ENCODE results near the gene ONECUT1.

ONECUT1 gene

DNA sequence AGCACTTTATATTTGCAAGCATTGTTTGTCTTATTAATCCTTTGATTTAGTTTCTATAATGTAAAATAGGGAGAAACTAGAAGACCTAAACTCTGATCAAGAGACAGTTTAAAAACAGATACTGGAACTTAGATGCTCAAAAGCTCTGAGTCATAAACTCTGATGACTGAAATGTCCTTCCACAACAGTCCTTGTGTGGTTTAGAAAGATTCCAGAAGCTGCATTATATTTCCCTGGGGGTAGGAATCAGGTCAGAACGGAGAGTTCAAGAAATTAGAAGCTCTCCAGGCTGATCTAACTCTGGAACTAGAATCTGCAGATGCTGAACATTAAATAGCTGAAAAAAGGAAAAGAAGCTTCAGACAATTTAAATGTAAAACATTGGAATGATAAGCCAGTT is 18.3 kb upstream of the ONECUT1 start:
- DNase-seq (ENCODE audit: low read depth) = no peak
- H3K4me3 ChIP-seq (ENCODE audit: low read depth, low read length) = no peak overlapping the region
- TF ChIP-seq, protein P1, sequence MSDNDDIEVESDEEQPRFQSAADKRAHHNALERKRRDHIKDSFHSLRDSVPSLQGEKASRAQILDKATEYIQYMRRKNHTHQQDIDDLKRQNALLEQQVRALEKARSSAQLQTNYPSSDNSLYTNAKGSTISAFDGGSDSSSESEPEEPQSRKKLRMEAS (IDR thresholded peaks at IDR 0.05; ENCODE audit: low read depth, low read length) = no peak
- no peak for TF ChIP-seq POLR2A (IDR thresholded peaks at IDR 0.05; ENCODE audit: extremely low read depth, insufficient read length)
- no peak for TF ChIP-seq MYC (IDR thresholded peaks at IDR 0.05; ENCODE audit: low read depth, low read length)
- TF ChIP-seq, protein P2, sequence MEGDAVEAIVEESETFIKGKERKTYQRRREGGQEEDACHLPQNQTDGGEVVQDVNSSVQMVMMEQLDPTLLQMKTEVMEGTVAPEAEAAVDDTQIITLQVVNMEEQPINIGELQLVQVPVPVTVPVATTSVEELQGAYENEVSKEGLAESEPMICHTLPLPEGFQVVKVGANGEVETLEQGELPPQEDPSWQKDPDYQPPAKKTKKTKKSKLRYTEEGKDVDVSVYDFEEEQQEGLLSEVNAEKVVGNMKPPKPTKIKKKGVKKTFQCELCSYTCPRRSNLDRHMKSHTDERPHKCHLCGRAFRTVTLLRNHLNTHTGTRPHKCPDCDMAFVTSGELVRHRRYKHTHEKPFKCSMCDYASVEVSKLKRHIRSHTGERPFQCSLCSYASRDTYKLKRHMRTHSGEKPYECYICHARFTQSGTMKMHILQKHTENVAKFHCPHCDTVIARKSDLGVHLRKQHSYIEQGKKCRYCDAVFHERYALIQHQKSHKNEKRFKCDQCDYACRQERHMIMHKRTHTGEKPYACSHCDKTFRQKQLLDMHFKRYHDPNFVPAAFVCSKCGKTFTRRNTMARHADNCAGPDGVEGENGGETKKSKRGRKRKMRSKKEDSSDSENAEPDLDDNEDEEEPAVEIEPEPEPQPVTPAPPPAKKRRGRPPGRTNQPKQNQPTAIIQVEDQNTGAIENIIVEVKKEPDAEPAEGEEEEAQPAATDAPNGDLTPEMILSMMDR (IDR thresholded peaks at IDR 0.05; ENCODE audit: low read depth, low read length) = no peak

DNA sequence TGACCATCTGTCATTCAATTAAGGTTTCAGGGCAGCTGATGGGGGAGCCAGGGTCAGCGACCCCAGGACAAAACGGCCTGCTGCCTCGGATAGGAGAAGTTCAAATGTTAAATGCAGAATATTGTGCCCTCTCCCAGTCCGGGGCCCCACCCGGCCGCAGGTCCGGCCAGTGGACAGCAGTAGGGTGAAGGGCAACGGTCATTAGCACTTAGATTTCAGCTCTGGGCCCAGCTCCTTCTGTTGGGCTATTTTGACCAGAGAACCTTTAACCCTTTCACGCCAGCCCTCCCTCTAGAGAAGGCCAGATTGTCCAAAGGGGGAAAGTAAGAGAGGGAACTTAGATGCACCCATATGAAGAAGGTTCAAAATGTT is 16.1 kb upstream of the ONECUT1 start:
- TF ChIP-seq MYC (IDR thresholded peaks at IDR 0.05; ENCODE audit: low read depth, low read length) = no peak
- TF ChIP-seq, protein P2 (IDR thresholded peaks at IDR 0.05; ENCODE audit: low read depth, low read length) = no peak
- TF ChIP-seq, protein P1 (IDR thresholded peaks at IDR 0.05; ENCODE audit: low read depth, low read length) = no peak
- TF ChIP-seq POLR2A (IDR thresholded peaks at IDR 0.05; ENCODE audit: extremely low read depth, insufficient read length) = no peak
- no peak for DNase-seq (ENCODE audit: low read depth)
- H3K4me3 ChIP-seq (ENCODE audit: low read depth, low read length) = no peak overlapping the region

DNA sequence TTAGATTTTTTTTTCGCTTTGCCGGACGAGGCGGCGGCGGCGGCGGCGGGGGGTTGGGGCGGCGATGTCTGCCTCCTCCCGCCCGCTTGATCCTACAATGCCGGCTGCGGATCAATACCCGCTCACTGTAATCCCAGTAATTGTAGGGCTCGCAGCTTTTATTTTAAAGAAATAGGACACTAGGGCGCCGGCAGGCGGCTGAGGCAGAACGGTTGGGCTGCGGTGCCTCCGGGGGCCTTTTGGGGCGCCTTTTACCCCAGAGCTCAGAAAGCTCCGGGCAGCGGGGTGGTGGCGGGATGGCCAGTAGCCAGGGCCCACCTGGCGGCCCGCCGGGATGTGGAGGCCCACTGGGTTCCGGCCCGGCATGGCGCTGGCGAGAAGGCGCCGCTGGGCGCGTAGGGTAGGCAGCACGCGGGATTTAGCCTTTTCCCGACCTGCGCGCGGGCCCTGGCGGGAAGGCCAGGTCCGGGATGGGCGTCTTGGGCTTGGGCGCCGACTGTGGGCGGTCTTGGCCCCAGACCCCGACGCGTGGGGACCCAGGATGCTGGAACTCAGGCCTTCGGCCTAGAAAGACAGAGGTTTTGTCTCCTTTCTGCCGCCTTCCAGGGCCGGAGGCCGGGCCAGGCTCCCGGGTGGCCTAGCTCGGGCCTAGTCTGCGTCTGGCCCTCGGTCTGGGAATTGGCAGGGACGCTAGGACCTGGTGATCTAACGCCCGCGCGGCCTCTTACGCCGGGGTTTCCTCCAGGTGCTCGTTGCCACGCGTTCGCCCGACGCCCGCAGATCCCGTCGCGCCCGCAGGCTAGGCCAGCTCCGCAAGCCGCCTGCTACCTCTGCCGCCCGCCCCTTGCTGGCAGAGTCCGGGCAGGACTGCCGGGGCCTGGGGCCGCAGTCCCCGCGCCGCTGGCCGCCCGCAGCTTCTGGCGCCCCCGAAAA is 15.5 kb upstream of the ONECUT1 start:
- no peak for TF ChIP-seq MYC (IDR thresholded peaks at IDR 0.05; ENCODE audit: low read depth, low read length)
- no peak for TF ChIP-seq POLR2A (IDR thresholded peaks at IDR 0.05; ENCODE audit: extremely low read depth, insufficient read length)
- TF ChIP-seq, protein P1 (IDR thresholded peaks at IDR 0.05; ENCODE audit: low read depth, low read length) = no peak
- TF ChIP-seq, protein P2 (IDR thresholded peaks at IDR 0.05; ENCODE audit: low read depth, low read length) = no peak
- no peak for DNase-seq (ENCODE audit: low read depth)
- no peak overlapping the region for H3K4me3 ChIP-seq (ENCODE audit: low read depth, low read length)

DNA sequence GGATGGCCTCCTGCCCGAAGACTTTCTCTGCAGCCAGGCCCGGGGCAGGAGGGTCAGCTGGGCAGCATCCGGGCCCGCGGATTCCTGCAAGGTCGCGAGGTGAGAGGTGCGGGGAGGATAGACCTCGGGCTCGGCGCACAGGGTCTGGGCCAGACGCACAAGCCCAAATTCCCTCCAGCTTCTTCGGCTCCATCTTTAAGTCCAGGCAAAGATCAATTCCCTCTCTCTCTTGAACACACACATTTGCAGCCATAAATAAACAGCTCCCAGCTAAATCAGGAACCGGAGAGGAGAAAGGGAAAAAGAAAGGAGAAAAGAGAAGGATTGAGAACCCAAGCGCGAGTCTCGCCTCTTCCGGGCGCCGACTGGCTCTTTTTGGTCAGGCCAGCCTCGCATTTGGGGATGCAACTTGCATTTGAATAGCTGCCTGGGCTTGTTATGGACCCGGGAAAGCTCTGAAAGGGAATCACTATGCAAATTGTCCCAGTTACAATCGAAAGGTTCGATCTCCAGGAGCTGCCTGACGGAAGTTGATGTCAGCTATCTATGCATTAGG is 14.5 kb upstream of the ONECUT1 start:
- TF ChIP-seq, protein P2 (IDR thresholded peaks at IDR 0.05; ENCODE audit: low read depth, low read length) = no peak
- TF ChIP-seq MYC (IDR thresholded peaks at IDR 0.05; ENCODE audit: low read depth, low read length) (no peak), POLR2A (IDR thresholded peaks at IDR 0.05; ENCODE audit: extremely low read depth, insufficient read length) (no peak)
- TF ChIP-seq, protein P1 (IDR thresholded peaks at IDR 0.05; ENCODE audit: low read depth, low read length) = no peak
- H3K4me3 ChIP-seq (ENCODE audit: low read depth, low read length) = no peak overlapping the region
- no peak for DNase-seq (ENCODE audit: low read depth)

DNA sequence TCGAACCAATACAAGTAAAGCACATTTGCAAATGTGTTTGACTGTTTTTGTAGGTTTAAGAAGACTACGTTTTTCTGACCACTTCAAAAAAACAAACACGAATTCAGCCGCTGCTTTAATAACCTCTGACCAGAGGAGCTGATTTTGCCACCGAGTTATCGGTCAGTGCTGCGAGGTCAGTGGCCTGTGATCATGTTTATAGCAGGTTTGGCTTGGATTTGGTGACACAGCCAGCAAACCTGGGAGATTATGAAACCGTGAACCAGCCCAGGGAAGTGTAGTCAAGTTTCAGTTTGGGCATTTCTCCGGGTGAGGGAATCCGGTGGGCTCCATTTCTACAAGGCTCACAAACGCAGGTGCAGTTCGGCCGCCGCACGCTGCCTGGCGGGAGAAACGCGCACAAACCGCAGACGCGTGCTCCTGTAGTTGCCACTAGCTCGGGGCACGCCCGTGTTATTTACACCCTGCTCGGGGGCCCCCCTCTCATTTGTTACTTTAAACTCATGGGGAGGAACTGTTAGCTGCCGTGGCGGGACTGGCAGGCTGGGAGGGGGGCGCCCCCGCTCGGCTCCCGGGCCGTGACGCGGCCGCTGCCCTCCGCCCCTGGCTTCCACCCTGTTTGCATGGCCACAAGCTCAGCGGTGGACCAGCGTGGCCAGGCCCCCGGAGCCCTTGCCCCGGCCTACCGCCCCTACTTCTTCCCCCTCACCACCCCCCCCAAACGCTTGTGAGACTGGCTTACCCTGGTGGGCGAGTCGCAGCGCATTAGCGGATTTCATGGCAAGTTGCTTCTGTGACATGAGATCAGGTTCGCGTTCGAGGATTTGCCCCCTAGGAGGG is 13.6 kb upstream of the ONECUT1 start:
- DNase-seq (ENCODE audit: low read depth) = no peak
- H3K4me3 ChIP-seq (ENCODE audit: low read depth, low read length) = no peak overlapping the region
- TF ChIP-seq, protein P1 (IDR thresholded peaks at IDR 0.05; ENCODE audit: low read depth, low read length) = no peak
- TF ChIP-seq, protein P2 (IDR thresholded peaks at IDR 0.05; ENCODE audit: low read depth, low read length) = no peak
- TF ChIP-seq POLR2A (IDR thresholded peaks at IDR 0.05; ENCODE audit: extremely low read depth, insufficient read length) (no peak), MYC (IDR thresholded peaks at IDR 0.05; ENCODE audit: low read depth, low read length) (no peak)
